Measurements from ENCODE around the gene MACROD2.

Gene MACROD2

DNA sequence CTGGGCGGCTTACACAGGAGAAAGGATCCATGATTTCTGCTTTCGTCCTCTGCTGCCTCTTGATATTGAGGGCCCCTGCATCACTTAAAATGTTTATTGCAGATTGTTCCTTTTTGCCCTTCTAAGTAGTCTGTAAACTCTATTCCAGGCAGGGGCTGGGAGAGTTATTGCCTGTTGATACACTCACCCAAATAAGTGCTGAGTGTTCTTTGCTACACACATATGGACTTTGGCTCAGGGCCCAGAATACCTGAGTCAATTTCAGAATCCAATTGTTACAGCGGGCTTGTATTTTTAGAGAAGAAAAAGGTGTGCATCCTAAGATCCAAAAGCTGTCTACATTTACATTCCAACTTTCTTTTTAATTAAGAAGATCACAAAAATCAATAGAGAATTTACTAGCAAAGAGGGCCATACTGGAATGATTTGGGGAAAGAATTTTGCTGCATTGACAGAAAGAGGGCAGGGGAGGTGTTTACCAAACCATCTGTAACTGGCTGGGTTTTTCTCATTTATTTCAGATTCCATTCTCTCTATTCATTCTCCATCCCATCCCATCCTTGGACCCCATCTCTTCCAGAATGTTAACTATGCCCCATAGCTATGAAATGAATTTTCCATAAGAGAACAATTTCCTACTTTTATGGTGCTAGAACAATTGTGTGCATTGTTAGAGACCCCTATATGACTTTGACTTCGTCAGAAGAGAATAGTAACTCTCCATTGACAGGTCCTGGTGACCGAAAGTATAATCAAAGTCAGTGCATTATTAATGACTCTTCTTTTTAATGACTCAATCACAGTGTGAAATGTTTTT lies 1302.0 kb downstream of the MACROD2 start:
- intact Hi-C loops (cut with DNase I), result no loop called here
- no peak for DNase-seq

DNA sequence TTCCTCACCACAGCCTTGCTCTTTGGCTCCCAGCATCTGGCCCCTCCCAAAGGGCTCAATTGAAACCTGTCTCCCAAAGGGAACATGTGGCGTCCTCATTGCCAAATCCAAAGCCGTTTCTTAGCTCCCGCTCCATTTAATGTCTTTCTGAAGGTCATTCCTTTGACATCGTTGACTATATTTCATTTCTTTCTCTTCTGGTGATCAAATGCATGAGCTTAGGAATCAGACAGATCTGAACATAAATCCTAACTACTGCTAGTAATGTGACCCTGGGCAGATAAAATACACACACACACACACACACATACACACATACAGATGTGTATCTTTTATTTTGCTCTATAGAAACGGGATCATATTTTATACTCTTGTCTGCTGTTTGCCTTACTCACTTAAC lies 1306.8 kb downstream of the MACROD2 start:
- intact Hi-C loops (cut with DNase I), result no loop called here
- DNase-seq, result no peak

DNA sequence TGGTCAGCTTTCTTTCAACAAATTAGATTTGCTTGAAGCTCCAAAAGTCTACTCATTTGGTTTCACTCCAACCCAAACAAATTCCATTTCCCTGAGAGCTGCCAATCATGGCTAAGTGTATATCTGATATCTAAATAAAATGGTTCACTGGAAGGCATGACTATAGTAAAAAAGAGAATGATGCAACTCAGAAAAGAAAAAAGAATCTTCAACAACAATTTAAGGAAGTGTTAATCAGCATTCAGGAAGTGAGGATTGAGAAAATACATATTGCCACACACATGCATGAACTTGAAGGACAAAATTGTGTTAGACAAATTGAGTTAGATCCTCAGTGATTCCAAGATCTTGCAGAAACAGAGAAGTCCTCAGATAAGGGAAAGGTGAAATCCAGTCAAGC lies 1315.0 kb downstream of the MACROD2 start:
- DNase-seq, result no peak
- intact Hi-C loops (cut with DNase I), result no loop called here

DNA sequence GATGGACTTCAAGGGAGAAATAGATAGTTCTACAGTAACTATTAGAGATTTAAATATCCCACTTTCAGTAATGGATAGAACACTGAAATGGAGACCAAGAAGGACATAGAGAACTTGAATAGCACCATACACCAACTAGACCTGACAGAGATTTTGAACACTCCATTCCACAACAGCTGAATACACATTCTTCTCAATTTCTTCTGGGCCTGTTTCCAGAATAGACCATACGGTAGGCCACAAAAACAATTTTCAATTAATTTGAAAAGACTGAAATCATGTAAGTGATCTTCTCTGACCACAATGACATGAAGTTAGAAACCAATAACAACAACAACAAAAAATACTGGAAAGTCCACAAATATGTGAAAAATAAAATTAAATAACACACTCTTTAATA lies 1321.2 kb downstream of the MACROD2 start:
- intact Hi-C loops (cut with DNase I), result no loop called here
- DNase-seq, result no peak

DNA sequence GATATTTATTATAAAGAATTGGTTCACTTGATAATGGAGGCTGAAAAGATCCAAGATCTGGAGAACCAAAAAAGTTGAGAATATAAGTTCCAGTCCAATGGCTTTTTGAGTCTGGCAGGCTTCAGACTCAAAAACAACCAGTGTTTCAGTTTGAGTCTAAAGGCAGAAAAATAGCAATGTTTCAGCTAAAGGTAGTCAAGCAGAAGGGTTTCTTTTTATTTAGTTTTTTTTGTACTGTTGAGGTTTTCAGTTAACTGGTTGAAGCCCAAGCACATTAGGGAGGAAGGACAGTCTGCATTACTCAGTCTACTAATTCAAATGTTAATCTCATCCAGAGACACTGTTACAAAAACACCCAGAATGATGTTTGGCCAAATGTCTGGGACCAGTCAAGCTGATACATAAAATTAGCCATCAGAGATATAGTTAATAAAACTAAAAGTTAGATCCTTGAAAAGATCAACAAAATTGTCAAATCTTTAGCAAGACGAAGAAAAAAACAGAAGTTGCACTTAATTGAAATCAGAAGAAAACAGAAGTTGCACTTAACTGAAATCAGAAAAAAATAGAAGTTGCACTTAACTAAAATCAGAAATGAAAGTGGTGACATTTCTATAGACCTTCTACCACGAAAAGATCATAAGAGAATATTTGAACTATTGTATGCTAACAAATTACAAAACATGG lies 1322.4 kb downstream of the MACROD2 start:
- DNase-seq, result no peak
- intact Hi-C loops (cut with DNase I), result no loop called here

DNA sequence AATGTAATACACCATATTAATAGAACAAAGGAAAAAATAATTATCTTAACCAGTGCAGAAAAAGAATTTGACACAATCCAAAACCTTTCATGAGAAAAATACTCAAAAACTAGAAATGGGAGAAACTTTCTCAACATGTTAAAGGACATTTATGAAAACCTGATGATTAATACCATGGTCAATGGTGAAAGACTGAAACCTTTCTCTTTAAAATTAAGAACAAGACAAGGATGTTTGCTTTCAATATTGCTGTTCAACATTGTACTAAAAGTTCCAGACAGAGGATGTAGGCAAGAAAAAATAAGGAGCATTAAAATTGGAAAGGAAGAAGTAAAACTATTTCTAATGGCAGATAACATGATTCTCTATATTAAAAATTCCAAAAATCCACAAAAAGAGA lies 1323.4 kb downstream of the MACROD2 start:
- intact Hi-C loops (cut with DNase I), result no loop called here
- DNase-seq, result no peak

DNA sequence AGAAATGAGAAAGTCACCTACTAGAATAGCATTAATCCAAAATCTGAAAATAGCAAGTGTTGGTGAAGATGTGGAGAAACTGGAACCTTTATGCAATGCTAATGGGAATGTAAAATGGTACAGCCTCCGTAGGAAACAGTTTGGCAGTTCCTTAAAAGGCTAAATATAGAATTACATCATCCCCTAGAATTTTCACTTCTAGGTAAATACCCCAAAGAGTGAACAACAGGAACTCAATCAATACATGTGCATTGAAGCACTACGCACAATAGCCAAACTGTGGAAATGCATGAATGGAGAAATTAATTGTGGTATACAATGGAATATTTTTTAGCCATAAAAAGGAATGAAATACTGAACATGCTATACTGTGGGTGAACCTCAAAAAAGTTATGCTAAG lies 1324.1 kb downstream of the MACROD2 start:
- intact Hi-C loops (cut with DNase I), result no loop called here
- DNase-seq, result no peak

DNA sequence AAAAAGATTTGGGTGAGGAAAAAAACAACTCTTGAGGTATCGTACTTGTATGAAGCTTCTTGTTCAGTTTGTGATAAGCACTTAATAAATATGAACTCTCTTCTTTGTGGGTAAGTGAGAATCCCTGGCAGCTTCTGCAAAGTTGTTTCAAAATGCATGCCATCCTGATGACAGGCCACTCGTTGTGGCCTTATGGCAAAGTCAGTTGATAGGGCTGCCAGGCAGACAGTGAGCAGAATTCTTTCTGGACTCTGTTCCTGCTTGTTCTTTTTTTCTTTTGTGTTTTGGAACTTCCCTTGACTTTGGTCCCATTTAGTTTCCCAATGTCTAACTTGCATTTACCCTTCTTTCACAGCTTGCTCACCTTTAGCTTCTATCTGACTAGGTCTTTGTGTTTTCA lies 1325.6 kb downstream of the MACROD2 start:
- DNase-seq, result no peak
- intact Hi-C loops (cut with DNase I), result no loop called here

DNA sequence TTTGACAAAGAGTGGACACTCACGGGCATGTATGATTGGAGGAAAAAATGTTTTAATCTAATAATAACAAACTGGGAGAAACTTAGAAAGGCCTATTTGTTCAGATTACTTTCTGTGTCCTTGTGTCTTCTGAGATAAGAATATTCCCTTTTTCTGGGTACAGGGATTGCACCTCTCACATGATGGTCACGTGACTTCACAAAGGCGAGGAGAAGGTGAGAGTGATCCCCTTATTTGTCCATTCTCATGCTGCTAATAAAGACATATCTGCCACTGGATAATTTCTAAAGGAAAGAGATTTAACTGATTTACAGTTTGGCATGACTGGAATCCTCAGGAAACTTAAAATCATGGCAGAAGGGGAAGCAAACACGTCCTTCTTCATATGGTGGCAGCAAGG lies 1331.8 kb downstream of the MACROD2 start:
- intact Hi-C loops (cut with DNase I), result no loop called here
- no peak for DNase-seq

DNA sequence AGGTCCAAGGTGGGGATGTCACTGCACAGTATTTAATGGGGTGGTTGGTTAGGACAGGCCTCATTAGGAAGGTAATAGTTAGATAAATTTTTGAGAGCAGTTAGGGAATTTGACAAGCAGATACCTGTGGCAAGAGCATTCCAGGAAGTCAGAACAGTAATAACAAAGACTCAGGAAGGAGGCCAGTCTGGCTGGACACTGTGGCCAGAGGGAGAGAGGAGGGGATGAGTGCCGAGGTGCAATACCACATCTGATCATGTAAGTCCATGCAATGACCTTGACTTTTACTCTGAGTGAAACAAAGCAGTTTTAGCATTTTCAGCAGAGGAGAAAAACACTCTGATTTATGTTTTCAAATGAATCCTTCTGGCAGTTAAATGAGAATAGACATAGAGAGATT lies 1332.8 kb downstream of the MACROD2 start:
- DNase-seq, result no peak
- intact Hi-C loops (cut with DNase I), result no loop called here

DNA sequence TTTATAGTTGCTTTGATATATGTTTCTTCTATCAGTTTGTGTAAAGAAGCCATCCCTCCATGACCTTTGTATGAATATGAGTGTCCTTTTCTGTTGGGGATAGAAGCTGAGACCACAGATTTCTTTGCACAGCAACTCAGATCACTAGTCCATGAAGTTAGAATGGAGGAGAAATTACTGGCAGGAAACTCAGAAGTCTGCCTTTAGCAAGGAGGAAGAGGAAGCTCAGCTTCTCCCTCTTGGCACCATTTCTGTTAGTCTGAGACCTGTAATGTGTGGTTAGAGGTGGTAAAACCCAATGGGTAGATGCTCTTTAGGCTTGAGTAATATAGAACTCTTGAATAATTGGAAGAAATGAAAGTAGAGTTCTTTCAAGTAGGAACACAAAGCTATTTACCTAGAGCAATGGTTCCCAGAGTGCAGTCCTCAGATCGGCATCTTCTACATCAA lies 1337.4 kb downstream of the MACROD2 start:
- intact Hi-C loops (cut with DNase I), result no loop called here

DNA sequence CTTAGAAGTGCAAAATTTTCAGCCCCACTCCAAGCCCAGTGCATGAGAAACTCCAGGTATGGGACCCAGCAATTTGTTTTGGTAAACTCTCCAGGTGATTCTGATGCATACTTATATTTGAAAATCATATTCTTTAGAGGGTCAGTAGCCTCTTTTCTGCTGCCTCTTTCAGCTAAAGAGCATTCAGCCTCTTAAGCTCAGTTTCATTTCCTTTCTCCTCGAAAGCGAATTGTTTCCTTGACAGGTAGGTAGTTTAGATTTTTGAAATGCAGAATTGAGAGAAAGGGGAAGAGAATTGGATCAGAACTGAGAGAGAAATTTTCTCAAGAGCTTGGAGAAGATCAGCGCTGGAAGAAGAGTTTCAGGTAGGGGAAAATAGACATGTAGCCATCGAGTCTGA lies 1337.9 kb downstream of the MACROD2 start:
- no peak for DNase-seq
- intact Hi-C loops (cut with DNase I), result no loop called here

More for the DNA sequence above, 1337.4 kb downstream of the MACROD2 start:
- no peak for DNase-seq

DNA sequence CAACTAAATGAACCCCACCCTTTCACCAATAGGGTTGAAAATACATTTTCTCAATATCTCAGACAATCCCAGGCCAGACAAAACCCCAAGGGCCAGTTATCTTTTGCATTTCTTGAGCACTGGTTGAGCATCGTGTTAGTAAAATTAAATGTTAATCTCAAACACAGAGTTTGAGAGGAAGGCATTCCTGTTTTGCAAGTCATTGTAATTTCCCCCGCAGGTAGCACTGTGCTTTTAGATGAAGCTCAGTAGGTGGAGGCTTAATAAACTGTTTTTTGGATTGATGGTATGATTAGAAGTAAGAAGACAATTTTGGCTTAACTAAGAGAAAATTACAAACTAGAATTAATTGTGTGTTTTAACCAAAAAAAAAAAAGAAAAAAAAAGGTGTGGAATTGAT lies 1340.7 kb downstream of the MACROD2 start:
- DNase-seq, result no peak
- intact Hi-C loops (cut with DNase I), result no loop called here

DNA sequence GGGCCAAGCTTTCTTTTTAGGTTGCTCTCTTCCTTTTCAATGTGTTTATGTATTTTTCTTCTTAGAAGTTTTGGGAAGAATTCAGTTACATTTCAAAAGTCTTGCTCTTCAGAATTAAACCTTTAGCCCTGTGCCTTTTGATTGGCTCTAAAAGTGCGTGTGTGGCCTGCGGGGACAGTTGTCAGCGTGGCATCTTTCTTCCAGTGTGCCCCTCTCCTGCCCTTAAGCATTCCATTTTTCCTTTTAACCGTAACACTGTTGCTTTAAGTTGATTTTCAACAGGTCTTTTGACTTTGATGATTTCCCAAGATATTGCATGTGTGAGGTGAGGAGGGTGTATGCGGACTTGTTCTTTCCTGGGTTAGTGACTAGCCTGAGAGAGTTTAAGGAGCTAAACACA lies 1341.2 kb downstream of the MACROD2 start:
- DNase-seq, result no peak
- intact Hi-C loops (cut with DNase I), result no loop called here

DNA sequence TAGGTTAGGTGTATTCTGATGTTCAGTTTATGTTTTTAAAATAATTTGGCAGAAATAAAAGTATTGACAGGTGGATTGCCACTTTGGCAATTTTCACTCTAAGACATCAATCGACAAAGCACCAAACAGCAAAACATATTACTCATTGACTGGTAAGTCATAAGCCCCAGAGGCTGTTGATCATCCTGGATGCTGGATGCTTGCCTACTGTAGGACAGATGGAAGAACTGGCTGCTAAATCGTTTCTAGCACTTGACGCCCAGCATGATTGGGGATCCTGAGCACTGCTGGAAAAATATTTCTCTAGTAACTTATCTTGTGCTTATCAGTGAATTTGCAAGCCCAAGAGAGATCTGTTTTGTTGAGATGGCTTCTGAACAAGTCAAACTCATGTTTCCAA lies 1343.9 kb downstream of the MACROD2 start:
- intact Hi-C loops (cut with DNase I), result no loop called here
- no peak for DNase-seq

DNA sequence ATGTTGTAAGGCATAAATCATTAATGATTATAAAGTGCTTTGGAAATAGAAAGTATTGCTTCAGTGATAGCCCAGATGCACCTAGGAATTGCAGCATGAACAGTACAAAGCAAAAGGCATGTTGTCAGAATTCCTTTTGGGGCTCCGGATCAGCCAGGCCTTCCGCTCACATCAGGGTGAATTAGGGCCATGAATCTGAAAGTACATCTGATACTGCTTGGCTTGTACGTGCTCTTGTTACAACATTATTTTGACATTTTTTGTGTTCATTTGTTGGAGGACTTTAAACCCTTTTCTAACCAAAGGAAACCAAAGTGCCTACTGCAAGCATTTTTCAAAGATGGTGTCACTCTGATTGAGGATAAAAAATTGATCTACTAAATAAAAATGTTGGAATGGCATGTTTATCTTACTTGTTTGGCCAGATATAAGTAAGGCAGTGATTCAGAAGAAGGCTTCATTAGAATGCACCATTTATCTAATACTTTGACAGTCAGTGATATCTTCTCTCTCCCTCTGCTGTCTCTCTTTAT lies 1347.7 kb downstream of the MACROD2 start:
- DNase-seq, result no peak
- intact Hi-C loops (cut with DNase I), result no loop called here

DNA sequence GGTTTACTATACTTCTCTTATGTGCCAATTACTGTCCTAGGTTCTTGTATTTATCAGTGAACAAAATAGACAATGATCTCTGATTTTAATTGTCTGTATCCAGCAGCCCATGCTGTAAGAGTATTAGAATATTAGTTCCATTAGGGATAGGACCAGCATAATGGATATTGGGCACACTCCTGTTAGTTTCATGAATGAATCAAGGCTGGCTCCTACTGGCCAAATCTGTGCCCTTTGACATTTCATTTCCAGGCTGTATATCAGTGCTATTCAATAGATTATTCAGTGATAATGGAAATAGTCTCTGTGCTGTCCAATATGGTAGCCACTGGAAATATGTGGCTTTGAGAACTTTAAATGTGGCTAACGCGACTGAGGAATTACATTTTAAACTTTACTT lies 1350.0 kb downstream of the MACROD2 start:
- DNase-seq, result no peak
- intact Hi-C loops (cut with DNase I), result no loop called here

DNA sequence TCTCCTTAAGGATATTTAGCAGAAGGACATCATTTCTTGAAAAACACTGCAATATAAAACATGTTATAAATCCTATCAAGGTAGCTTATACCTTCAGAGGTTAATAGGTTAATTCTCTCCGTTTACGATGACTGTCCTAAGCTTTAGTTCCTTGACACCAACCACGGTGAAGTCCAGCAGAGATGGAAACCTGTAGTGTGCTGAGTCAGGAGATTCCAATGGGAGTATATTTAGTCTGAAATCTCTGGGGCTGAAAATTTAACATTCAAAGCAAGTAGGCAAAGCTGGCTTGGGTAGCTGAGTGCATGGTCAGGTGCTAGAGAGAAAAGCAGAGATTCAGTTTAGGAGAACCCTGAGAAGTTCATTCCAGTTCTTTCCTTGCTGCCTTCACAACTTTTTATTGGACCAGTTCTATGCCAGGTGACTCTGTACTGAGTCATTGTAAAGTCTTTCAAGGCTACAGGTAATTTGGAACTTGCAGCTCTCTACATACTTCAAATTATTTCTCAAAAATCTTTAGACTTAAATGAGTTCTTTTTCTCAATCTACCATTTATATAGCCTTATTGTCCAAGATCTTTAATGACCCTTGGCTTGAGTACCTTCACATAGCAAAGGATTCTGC lies 1351.5 kb downstream of the MACROD2 start:
- no peak for DNase-seq
- intact Hi-C loops (cut with DNase I), result no loop called here

DNA sequence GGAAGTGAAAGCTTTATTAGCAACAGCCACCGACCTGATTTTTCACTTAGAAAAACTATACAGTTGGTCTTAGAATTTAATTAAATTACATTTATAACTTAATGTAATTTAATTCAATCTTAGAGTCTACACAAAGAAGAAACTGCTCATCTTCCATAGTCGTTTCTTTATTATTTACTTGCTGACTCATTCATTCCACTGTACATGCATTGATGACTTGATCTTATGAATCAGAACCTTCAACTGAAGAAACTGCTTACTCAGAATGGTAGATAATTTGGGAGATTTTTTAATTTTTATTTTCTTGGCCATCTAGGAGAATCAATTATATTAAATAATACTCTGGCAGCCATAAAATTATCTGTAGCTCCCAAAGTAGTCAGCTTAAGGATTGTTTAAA lies 1363.7 kb downstream of the MACROD2 start:
- intact Hi-C loops (cut with DNase I), result no loop called here
- no peak for DNase-seq

DNA sequence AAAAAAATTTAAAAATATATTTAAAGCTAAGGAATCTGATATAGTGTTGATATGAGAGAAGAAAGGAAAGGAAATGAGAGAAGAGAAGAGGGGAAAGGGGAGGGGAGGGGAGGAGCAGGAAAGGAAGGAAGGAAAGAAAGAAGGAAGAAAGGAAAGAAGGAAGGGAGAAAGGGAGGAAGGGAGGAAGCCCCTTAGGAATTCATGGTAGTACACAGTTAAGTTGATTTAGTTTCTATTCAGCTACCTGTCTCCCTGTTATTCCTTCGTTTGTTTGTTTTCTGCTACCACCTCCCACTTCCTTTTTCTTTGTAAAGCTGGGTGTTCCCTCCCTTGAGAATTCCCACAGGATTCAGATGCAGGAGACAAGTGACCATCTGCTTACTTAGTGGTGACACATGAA lies 1367.5 kb downstream of the MACROD2 start:
- intact Hi-C loops (cut with DNase I), result no loop called here
- no peak for DNase-seq

All from head of caudate nucleus (tissue), 42 donors.